KMS-11 (cell line): ENCODE results near the gene CTBP2.

ENCODE experiments used
- H2AFZ ChIP-seq: fragments of 200-600 bp; sonication (generic); 2 replicates; pipeline ENCODE4 v1.6.1; 2016; ENCODE audit warnings: antibody characterized with exemption, mixed run types, low read depth
- H3K27ac ChIP-seq: fragments of 200-600 bp; sonication (generic); 2 replicates; pipeline ENCODE4 v1.6.1; 2016; ENCODE audit warnings: mild to moderate bottlenecking, mixed run types
- H3K27me3 ChIP-seq: fragments of 200-600 bp; sonication (generic); 2 replicates; pipeline ENCODE4 v1.6.1; 2017; ENCODE audit warnings: mild to moderate bottlenecking, low read depth, mixed run types, moderate library complexity; ENCODE audit not compliant: insufficient read depth
- H3K36me3 ChIP-seq: fragments of 200-600 bp; sonication (generic); 2 replicates; pipeline ENCODE4 v1.6.1; 2017; ENCODE audit warnings: mild to moderate bottlenecking, mixed run types; ENCODE audit not compliant: insufficient read depth
- H3K4me1 ChIP-seq: fragments of 200-600 bp; sonication (generic); 2 replicates; pipeline ENCODE4 v1.6.1; 2016; ENCODE audit warnings: mild to moderate bottlenecking, low read depth, mixed run types; ENCODE audit not compliant: poor library complexity, severe bottlenecking
- H3K4me2 ChIP-seq: fragments of 200-600 bp; sonication (generic); 2 replicates; pipeline ENCODE4 v1.7.0; 2016; ENCODE audit warnings: mild to moderate bottlenecking, mixed run types
- H3K4me3 ChIP-seq: fragments of 200-600 bp; sonication (generic); IDR thresholded peaks from 2 replicates; pipeline ENCODE4 v1.6.1; 2017; ENCODE audit warnings: low read depth, low read length, mixed read lengths; ENCODE audit not compliant: insufficient read depth
- H3K79me2 ChIP-seq: fragments of 200-600 bp; sonication (generic); 2 replicates; pipeline ENCODE4 v1.6.1; 2016; ENCODE audit warnings: low read depth, mixed run types; ENCODE audit not compliant: insufficient read depth
- H3K9ac ChIP-seq: fragments of 200-600 bp; sonication (generic); 2 replicates; pipeline ENCODE4 v1.6.1; 2016; ENCODE audit warnings: mild to moderate bottlenecking, mixed run types
- H4K20me1 ChIP-seq: fragments of 200-600 bp; sonication (generic); 2 replicates; pipeline ENCODE4 v1.6.1; 2016; ENCODE audit warnings: mild to moderate bottlenecking, mixed run types; ENCODE audit not compliant: insufficient read depth
- TF ChIP-seq, protein P1 (sequence below): fragments of 200-600 bp; sonication (generic); conservative IDR thresholded peaks from 2 replicates; pipeline ENCODE4 v1.6.1; 2017; ENCODE audit warnings: low read depth, mild to moderate bottlenecking, antibody characterized with exemption, low read length, moderate library complexity, mixed read lengths

The CTBP2 gene

DNA sequence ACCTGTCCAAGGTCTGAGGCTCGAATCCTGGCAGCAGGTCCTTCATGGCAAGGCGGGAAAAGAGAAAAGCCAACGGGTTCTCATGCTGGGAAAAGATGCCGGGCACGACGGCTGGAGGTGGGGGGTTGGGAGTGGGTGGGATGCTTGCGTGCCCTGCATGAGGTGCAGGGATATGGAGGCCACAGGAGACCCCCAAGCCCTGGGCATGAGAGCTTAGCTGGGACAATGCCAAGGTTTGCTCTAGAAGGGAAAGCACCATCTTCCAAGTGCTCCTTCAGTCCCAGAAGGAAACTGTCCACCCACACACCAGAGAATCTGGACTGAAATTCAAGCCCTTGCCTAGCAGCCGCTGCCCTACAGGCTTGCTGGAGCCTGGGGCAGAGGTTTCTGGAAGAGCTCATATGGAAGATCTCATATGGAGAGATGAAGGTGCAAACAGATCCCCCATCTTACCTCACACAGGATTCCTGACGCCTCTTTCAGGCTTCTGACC, 154.1 kb downstream of the CTBP2 start:
- H3K4me1 ChIP-seq, result no peaks in the 10 kb centered on the region
- no peaks in the 10 kb centered on the region for H3K79me2 ChIP-seq
- no peak overlapping the region for H2AFZ ChIP-seq
- no peak overlapping the region for H3K4me3 ChIP-seq
- no peaks in the 10 kb centered on the region for H4K20me1 ChIP-seq
- no peaks in the 10 kb centered on the region for H3K36me3 ChIP-seq
- no peak overlapping the region for H3K4me2 ChIP-seq
- H3K9ac ChIP-seq, result no peak overlapping the region
- no peaks in the 10 kb centered on the region for H3K27me3 ChIP-seq
- no peak overlapping the region for H3K27ac ChIP-seq
- TF ChIP-seq, protein P1, sequence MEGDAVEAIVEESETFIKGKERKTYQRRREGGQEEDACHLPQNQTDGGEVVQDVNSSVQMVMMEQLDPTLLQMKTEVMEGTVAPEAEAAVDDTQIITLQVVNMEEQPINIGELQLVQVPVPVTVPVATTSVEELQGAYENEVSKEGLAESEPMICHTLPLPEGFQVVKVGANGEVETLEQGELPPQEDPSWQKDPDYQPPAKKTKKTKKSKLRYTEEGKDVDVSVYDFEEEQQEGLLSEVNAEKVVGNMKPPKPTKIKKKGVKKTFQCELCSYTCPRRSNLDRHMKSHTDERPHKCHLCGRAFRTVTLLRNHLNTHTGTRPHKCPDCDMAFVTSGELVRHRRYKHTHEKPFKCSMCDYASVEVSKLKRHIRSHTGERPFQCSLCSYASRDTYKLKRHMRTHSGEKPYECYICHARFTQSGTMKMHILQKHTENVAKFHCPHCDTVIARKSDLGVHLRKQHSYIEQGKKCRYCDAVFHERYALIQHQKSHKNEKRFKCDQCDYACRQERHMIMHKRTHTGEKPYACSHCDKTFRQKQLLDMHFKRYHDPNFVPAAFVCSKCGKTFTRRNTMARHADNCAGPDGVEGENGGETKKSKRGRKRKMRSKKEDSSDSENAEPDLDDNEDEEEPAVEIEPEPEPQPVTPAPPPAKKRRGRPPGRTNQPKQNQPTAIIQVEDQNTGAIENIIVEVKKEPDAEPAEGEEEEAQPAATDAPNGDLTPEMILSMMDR, result no peak

DNA sequence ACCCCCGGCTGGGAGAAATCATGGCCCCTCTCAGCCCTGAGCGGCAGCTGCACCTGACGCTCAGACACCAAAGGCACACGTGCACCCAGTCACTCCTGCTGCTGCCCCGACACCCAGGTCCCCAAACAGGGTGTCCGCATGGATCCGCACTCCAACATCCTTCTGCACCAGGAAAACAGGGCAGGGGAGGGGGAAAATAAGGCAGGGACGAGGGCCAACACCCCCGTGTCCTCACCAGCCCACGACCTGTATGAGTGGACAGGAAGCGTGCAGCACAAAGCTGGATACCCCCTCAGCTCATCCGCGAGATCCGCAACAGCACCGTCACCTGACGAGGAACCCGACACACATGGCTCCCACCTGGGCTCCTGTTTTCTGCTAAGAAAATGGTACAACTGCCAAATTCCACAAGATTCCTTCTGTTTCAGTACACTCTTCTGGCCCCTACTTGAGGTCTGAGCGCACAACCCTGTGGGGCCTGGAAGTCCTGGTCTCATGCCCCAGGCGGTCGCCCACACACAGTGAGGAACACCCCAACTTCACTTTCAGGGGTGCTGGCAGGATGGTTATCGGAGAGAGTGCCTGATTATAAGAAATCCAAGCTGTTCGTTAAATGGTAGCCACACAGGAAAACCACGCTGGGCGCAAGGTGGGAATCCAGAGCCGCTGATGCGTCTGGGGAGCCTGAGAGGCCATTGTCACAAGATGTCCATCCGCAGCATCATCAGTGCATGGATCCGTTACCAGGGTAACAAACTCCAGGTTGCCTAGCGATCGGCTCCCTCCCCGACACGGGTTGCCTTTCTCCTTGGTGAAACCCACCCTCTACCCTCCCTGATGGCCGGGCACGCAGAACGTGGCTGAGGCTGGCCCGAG, 154.8 kb downstream of the CTBP2 start:
- Histone ChIP-seq H3K9ac (no peak overlapping the region), H3K4me1 (no peaks in the 10 kb centered on the region), H2AFZ (no peak overlapping the region), H3K4me3 (no peak overlapping the region), H3K27me3 (no peaks in the 10 kb centered on the region), H3K79me2 (no peaks in the 10 kb centered on the region), H3K36me3 (no peaks in the 10 kb centered on the region), H4K20me1 (no peaks in the 10 kb centered on the region), H3K27ac (no peak overlapping the region), H3K4me2 (no peak overlapping the region)
- TF ChIP-seq, protein P1, result no peak

DNA sequence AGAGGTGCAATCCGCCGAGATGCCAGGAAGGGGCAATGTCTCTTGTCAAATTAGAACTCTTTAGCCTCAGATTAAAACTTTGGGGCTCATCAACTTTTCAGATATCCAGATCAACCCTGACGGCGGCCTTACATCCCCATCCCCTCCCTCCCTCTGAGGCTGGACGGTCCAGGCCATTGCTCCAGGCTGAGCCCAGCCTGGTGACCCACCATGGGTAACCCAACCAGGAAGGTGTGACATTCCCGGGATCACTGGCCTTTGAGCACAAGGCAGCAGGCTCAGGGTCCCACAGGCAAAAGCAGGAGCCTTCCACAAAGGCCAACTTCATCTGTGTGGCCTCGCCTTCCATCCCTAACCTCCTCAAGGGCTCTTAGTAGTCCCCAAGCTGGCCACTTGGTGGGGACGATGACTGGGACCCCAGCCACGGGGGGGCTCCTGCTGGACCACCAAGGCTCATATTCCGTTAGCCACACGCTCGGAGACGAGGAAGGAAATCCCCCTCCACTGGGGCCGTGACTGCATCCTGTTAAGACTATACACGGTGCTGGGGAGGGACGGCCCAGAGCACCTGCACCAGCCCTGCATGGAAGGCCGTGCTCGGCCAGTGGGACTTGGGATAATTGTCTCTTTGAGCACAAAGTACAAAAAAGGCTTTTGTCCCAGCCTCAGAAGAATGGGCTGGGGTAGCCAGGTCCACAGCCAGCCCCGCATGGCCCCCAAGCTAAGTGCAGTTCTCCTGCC, 155.6 kb downstream of the CTBP2 start:
- no peaks in the 10 kb centered on the region for H3K36me3 ChIP-seq
- H3K4me1 ChIP-seq, result no peaks in the 10 kb centered on the region
- H3K4me2 ChIP-seq, result no peak overlapping the region
- H3K4me3 ChIP-seq, result no peak overlapping the region
- no peak overlapping the region for H2AFZ ChIP-seq
- no peaks in the 10 kb centered on the region for H3K27me3 ChIP-seq
- H3K9ac ChIP-seq, result no peak overlapping the region
- no peak overlapping the region for H3K27ac ChIP-seq
- H3K79me2 ChIP-seq, result no peaks in the 10 kb centered on the region
- TF ChIP-seq, protein P1, result no peak
- no peaks in the 10 kb centered on the region for H4K20me1 ChIP-seq

DNA sequence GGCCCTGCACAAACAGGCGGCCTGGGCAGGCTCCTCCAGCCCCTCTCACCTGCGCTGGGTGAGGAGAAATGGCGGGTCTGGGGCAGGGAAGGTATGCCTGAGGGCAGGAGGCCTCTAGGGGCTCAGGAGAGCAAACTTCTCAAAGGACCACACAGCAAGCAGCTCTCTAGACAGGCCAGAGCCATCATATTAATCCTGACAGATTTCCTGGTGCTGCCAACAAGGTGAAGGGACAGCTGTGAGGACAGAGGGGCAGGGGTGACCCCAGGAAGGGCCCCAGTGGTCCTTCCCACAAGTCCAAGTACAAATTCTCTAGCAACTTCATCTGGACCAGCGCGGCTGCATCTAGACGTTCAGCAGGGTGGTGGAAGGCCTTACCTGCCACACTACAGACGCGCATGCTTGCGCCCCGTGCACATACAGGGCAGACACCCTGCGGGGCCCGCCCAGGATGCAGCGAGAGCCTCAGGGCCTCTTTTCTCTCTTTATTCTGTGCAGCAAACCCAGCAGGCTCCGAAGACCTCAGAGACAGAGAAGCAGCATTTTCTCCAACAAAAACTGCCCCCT, 156.4 kb downstream of the CTBP2 start:
- H3K79me2 ChIP-seq, result no peaks in the 10 kb centered on the region
- H2AFZ ChIP-seq, result no peak overlapping the region
- TF ChIP-seq, protein P1, result no peak
- H3K4me3 ChIP-seq, result no peak overlapping the region
- no peaks in the 10 kb centered on the region for H3K36me3 ChIP-seq
- H3K27ac ChIP-seq, result no peak overlapping the region
- H3K4me2 ChIP-seq, result no peak overlapping the region
- no peaks in the 10 kb centered on the region for H3K27me3 ChIP-seq
- H3K9ac ChIP-seq, result no peak overlapping the region
- no peaks in the 10 kb centered on the region for H3K4me1 ChIP-seq
- H4K20me1 ChIP-seq, result no peaks in the 10 kb centered on the region
